Thyroid gland (tissue), 4 donors: ENCODE measurements around the gene TIMM44.

Experiments
- CTCF ChIP-seq, 6 experiments: fragments of 200-600 bp in 3 of 6; fragments of 450-650 bp in 3 of 6; sonication (generic) in 3 of 6; IDR thresholded peaks; one replicate each; pipeline ENCODE4 v1.5.1; 2016 to 2019; ENCODE audit warnings: antibody characterized with exemption in 6 of 6, mild to moderate bottlenecking in 2 of 6, inconsistent platforms in 1 of 6, moderate library complexity in 1 of 6
- POLR2A ChIP-seq, 2 donors: fragments of 450-650 bp; IDR thresholded peaks; one replicate each; pipeline ENCODE4 v1.6.1; 2017; ENCODE audit warnings: antibody characterized with exemption in 2 of 2, mild to moderate bottlenecking in 2 of 2, moderate library complexity in 1 of 2

GRCh38 chr19:7928334-7928706 lies 15.1 kb downstream of the TIMM44 start:
- TF ChIP-seq CTCF (IDR thresholded peaks at IDR 0.05), result no peak
- no peak for TF ChIP-seq POLR2A (IDR thresholded peaks at IDR 0.05)
